Mucosa of gallbladder (tissue), 1 donor: ENCODE results near the gene LRP2BP. TPM values are rescaled to one million over a fixed set of nuclear protein-coding genes. Genes with fewer than 3 reads are reported as not detected.
A peak's percentile ranks its signal among the peaks of the same experiment; 100 is the strongest.
"Not testable (repeated sequence)": the region's sequence is repeated elsewhere in the genome, so short reads cannot be mapped to it uniquely, and the experiment has no call there.

Experiments
- DNase-seq: peaks from one replicate; pipeline ENCODE4 v3.0.0-alpha.2; 2020; ENCODE audit warnings: low spot score
- total RNA-seq: library from RNA; stranded (reverse); gene quantifications from one replicate; pipeline ENCODE4 v1.2.1, GENCODE V29; 2021
- donor health status: DM: no; HTN: no; CAD: no.

The LRP2BP gene
- total RNA-seq, 1 donor from 2014 or later = 0.95 TPM

DNA sequence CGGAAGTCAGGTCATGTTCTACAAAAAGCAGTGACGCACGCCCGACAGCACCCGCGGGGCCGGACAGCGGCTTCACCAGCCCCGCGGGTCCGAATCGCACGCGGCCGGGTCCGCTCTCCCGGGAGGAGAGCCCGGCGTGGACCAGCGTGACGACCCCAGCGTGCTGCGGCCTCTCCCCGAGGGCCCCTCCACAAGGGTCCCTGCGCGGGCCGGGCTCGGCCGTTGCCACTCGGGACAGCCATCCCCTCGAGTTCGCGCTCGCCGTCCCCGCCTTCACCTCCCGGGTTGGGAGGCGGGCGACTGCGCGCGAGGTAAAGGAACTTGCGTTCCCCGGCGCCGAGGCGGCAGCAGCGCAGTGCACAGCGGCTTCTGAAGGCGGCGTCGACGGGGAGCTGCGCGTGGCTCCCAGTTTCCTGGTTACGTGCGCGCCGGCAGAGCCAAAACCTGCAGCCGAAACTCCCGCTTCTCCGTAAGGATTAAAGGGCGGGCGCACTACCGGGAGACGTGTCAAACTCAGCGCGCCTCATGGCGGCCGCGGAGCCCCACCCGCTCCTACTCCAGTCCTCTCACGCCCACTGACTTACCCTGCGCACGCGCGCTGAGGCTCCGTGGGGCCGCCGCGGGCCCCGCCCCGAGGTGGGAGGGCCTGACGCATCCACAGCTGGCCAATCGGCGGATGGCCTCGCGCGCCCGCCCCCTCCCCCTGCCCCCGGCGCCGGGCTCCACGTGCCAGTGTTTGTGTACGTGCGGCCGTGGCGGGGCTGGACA is 416 bp upstream of the LRP2BP start:
- DNase-seq = peak; percentile 99

GRCh38 chr4:185394568-185395237 is 1.0 kb downstream of the LRP2BP start:
- DNase-seq = no peak

GRCh38 chr4:185392156-185392555 is 3.6 kb downstream of the LRP2BP start:
- no peak for DNase-seq

DNA sequence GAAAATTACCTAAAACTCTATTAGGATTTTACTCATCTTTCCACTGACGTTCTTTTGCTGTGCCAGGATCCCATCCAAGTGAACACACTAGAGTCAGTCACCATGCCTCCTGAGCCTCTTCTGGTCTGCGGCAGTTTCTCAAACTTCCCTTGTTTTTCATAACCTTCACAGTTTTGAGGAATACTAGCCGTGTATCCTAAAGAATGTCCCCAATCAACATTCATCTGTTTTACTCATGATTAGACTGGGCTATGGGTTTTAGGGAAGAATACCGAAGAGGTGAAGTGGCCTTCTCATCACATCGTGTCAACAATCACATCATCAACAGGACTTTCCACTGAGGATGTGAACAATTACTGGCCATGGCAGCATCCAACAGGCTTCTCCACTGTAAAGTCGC is 4.8 kb downstream of the LRP2BP start:
- DNase-seq = no peak

DNA sequence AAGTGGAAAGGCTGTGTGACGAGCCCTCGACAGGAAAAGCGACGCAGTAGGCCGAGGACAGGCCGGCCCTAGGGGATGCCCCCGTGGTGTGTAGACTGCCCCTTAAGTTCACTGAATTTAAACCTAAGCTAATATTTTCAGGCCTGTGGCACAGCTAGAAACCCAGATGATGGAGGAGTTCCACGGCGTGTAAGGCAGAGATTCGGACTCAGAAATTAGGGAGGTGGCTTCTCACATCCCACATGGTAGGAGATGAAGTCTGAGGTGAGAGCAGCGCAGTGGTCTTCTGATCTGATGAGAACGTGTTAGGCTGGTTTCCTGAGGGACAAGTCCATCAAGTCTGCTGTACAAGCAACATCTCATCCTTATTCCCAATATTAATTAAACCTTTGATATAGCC is 7.8 kb downstream of the LRP2BP start:
- no peak for DNase-seq

GRCh38 chr4:185384930-185385331 is 10.8 kb downstream of the LRP2BP start:
- no peak for DNase-seq

- no peak for DNase-seq
Observed at GRCh38 chr4:185384061-185384460, 11.7 kb downstream of the LRP2BP start.

DNA sequence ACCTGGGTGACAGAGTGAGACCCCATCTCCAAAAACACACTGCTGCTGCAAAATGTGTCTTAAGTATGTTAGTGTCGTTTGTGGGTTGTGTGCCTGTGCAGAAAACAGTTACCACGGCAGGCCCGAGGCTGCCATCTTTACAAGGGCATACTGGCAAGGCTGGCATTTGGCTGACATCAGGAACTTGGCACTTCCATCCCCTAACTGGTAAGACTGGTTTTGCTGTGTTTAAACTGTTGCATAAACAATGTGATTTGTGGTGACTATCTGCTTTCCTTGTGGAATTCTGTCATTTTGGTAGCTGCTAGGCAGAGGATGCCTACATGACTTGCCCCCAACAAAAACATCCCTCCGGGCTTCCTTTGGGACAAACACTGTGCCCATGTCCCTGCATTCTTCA is 12.3 kb downstream of the LRP2BP start:
- DNase-seq = peak; percentile 41

GRCh38 chr4:185382754-185383153 is 13.0 kb downstream of the LRP2BP start:
- DNase-seq = no peak

DNA sequence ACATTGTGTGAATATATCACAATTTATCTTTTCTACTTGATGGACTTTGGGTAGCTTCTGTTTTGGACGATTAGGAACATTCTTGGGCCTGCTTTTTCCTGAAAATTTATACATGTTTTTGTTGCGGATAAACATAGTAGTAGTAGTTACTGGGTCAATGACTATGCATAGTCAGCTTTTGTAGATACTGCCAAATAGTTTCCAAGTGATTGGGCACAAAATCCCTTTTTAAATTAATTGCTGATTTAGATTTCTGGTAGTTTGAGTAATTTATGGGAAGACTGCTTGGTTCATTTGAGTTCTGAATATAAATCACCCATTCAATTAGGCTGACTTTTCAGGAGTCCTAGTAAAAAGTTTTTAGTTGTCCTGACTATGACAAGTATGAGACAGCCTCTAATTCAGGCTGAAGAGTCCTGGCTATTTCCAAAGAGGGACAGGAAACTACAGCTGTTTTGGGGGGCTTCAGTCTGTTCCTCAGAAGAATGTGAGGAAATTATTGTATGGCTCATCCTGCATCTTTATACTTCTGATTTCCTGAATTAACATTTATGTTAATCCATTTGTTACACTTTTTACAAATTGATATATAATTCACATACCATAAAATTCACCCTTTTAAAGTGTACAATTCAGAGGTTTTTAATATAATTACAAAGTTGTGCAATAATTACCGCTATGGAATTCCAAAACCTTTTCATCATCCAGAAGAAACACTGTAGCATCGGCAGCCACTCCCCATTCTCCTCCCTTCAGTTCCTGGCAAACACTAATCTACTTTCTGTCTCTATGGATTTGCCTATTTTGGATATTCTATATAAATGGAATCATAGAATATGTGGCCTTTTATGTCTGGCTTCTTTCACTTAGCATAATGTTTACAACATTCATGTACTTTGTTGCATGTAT is 14.2 kb downstream of the LRP2BP start:
- DNase-seq = no peak

DNA sequence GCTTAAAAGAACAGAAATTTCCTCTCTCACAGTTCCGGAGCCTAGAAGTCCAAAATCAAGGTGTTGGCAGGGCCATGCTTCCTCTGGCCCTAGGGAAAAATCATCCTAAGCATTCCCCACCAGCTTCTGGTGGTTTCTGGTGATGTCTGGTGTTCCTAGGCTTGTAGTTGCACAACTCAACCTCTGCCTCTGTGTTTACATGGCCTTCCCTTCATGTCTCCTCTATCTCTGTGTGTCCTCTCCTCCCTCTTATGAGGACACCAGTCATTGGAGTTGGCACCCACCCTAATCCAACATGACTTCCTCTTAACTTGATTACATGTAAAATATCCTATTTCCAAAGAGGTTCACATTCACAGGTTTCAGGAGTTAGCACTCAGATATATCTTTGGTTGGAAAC is 15.4 kb downstream of the LRP2BP start:
- no peak for DNase-seq

DNA sequence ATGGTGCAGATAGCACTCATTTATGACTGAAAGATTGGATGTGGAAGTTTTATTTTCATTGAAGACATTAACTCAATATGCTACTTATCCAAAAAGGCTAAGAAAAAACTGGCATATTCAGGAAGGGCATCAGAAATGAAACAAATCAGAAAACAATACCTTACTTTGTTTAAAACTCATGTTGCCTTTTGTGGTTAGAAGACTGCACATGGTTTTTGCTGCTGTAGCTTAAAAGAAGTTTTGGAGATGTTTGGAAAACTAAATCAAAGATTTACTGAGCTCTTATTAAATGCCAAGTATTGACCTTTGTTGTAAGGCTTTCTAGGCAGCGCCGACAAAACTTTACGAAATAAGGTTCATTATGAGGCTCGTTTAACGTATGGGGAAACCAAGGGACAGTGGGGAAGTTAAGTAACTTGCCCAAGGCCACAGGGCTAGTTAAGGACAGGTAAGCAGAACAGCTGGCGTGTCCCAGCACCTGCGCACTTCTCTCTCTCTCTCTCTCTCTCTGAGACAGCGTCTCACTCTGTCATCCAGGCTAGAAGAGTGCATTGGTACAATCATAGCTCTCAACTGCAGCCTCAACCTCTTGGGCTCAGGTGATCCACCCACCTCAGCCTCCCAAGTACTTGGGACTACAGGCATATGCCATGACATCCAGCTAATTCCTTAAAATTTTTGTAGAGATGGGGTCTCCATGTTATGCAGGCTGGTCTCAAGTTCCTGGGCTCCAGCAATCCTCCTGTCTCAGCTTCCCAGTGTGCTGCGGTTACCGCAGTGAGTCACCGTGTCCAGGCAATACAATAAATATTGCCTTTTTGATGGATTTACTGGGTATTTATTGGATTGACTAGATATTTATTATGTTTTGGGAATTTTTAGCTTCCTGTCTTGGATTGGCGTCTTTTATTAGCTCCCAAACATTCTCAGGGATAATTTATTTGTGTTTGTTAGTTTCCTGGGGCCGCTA is 16.1 kb downstream of the LRP2BP start:
- no peak for DNase-seq

- DNase-seq = no peak
Observed at GRCh38 chr4:185378264-185378663, 17.5 kb downstream of the LRP2BP start.

GRCh38 chr4:185374573-185374972 is 21.2 kb downstream of the LRP2BP start:
- no peak for DNase-seq

GRCh38 chr4:185374027-185374426 is 21.7 kb downstream of the LRP2BP start:
- DNase-seq = no peak

DNA sequence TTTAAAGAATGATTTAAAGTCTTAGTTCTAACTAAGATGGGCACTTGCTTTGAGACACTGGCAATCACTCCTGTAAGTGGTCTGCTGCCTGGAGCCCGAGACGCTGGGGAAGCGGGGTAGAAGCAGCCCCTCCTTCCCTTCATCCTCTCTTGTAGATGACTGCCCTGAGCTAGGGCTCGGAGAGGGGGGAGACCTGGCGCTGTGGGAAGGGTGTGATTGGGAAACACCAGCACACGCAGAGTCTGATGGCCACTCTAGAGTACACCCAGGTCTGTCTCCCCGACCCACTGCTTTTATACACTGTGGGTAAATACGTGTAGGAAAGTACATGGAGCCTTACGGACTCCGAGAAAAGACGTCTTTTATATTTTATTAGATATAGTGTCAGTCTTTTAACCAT is 24.0 kb downstream of the LRP2BP start:
- DNase-seq = no peak

- no peak for DNase-seq
Observed at GRCh38 chr4:185370268-185370949, 25.3 kb downstream of the LRP2BP start.

GRCh38 chr4:185369731-185370130 is 26.0 kb downstream of the LRP2BP start:
- DNase-seq = no peak

DNA sequence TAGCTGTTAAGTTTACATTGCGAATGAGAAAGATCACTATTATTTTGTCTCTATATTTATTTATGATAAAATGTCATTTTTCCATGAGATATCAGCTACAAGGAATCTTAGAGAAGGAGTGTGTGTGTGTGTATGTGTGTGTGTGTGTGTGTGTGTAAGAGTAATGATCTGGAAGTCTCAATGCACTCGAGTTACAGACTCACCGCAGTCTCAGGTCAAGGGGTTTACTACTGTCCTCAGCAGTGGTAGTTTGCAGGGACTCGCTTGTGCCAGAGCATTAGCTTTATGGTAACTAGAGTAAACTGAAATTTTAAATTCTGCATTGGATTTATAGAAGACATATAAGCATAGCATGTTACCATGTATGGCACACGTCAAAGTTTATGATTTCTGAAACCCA is 30.8 kb downstream of the LRP2BP start:
- DNase-seq = no peak

GRCh38 chr4:185363251-185363650 is 32.5 kb downstream of the LRP2BP start:
- DNase-seq = no peak

DNA sequence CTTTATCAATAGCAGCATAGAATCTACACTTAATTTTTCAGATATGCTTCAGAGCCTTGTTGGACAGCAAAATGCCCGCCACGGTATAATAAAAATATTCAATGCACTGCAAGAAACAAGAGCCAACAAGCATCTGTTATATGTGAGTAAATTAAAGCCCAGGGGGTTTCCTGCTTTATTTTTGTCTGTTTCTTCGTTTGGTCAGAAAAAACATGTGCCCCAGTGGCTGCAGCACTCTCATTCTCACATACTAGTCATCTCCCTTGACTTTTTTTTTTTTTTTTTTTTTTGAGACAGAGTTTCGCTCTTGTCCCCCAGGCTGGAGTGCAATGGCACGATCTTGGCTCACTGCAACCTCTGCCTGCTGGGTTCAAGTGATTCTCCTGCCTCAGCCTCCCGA is 33.2 kb downstream of the LRP2BP start:
- not testable (repeated sequence) for DNase-seq
